Activated CD4-positive, alpha-beta T cell treated with anti-CD3 and anti-CD28 coated beads, Interleukin-2, amount 50 U/mL, for 24 hours (primary cell): ENCODE measurements around the gene TBCA.
"Not testable (repeated sequence)": the region's sequence is repeated elsewhere in the genome, so short reads cannot be mapped to it uniquely, and the experiment has no call there.

Experiments used
- DNase-seq, 2 donors: peaks; one replicate each; pipeline ENCODE4 v3.0.0-alpha.2; 2020; ENCODE audit warnings: low read depth in 1 of 2, low spot score in 1 of 2

TBCA gene

DNA sequence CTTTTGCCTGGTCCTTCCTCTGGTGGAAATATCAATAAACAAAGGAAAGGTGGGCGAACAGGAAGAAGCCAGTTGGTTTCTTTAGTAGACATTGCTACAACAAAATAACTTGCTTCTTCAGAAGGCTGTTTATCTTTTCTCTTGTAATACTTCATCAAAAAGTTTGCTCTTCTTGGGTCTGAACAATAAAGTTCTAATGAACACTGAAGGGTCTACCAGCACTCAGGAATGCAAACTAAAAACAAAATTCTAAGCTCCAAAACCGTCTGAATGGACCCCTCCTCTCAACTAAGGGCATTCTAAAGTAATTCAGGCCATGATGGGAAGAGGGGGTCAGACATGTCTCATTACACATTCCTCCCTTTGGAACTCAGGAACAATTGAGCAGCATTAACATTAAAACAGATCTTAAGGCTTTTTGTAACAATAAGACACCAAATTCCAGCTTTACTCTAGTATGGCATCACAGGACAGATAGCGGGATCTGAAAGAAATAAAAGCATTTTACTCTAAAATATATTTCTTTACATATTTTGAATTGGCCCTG lies 2.3 kb downstream of the TBCA start:
- DNase-seq, result no peak

DNA sequence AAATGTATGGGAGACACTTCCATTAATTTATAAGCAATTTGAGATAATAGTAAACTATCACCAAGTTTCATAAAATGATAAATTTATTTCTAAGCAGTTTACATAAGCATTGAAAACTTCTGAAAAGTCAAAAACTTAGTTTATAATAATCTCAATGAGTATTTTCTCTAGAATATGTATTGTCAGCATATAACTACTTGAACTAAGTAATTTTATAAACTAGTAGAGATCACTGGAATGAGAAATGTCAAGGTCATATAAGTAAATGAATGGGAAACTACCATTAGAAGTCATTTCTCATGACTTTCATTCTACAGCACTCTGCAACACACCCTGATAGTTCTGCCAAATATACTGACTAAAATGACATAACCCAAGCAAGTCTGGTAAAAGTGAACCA lies 3.4 kb downstream of the TBCA start:
- DNase-seq, result no peak

DNA sequence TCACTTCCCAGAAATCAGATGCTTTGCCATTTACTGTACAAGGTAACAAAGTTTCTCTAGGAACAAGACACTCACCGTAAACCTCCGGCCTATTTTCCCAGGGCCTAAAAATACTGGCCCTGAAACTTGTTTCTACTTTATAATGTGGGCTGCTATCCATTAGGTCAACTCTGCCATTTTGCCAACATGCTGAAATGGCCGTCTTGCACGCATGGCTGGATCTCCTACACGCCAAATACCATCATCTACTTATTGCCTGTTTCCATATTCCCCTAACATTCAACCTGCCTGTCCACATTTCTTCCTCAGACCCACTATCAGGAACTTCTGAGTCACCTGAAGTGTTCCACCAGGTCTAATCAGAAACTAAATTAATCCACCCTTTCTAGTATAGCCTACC lies 4.7 kb downstream of the TBCA start:
- no peak for DNase-seq

DNA sequence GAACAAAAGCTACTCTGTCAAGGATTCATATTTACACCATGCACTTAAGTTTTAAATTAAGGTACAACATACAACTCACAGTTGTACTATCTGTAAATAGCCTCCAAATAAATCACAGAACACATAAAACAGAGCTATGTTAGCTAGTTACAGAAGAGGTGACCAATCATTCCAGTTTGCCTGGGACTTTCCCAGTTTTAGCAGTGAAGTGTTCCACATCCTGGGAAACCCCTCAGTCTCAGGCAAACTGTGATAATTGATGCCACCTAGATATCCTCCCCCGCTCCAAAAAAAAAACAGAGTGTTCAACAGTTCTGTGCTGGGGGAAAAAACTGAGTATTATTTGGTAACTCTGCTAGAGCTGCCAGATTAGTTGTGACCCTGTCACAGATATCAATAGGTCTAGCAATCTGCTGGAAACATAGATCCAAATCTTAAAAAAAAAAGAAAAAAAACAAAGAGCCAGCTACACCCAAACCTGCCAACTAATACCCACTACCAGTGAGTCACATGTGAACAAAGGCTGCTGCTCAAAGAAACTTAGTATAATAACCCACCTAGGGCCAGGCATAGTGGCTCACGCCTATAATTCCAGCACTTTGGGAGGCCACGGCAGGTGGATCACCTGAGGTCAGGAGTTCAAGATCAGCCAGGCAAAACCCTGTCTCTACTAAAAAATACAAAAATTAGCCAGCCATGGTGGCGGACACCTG lies 5.7 kb downstream of the TBCA start:
- DNase-seq, result no peak

DNA sequence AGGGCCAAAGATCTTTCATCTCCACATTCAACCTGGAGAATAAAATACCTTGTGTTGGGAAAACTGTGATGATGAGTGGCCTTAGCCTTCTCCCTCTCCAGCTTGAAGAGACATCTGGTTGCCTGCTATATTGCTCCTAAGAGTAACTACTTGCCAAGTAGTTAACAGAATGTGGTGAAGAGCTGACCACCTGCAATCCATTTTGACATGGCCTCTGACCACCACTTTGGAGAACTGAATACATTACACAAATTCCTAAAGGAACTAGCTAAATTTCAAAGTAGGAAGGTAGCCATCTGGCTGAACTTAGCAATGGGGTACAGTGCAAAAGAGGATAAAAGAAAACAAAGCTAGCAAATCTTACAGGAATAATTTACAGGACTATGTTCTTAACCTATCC lies 7.2 kb downstream of the TBCA start:
- no peak for DNase-seq

DNA sequence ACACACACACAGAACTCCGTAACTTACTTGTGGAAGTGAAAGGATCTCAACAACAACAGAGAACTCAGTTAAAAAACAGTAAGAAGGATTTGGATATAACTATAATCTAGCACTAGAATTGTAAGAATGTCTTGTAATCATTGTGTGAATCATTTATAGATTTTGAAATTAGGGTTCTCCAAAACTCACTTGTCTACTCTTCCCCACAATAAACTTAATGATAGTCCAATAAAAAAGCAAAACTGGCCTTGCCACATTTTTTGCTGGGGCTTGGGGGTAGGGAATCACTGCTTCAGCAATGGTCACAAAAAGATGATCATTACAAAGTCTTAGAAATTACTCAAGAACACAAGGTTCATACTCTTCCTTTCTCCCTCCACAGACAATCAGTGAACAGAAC lies 8.8 kb downstream of the TBCA start:
- no peak for DNase-seq

DNA sequence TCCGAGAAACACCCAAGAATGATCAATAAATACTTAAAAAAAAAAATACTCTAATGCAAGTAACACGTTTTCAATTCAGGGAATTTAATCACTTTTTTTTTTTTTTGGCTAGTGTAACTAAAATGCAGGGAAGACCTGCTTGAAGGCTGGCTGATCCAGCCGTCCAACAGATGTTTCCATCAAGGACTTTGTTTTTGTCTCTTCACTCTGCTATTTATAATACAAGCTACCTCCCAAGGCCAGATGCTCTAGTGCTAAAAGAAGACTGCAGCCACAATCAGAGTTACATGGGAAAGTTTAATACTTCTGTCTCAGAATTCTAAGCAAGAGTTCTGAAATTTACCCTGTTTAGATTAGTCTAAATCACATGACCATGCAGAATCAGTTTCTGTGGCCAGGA lies 14.5 kb downstream of the TBCA start:
- DNase-seq, result no peak

DNA sequence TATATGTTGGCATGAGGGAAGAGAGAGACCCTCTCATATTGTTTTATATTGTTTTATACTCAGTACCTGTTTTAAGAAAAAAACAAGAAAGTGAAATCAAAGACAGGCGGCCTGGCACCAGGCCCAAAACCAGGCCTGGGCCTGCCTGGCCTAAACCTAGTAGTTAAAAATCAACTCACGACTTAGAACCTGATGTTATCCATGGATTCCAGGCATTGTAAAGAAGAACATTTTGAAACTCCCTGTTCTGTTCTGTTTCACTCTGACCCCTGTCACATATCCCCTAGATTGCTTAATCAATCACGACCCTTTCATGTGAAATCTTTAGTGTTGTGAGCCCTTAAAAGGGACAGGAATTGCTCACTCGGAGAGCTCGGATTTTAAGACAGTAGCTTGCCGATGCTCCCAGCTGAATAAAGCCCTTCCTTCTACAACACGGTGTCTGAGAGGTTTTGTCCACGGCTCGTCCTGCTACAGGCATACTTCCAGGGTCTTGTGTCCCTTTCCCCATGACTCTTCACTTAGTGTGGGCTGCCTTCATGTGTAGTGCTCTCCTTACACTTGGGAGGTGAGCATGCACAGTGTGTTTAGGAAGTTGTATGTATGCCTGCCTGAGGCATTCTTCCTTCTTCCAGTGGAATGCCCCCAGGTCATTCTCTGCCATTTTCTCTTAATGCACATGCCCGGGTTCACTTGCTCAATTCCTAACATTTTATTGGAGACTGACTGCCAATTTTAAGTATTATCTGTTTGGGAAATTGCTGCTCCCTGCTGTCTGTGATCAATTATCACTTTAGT lies 17.8 kb downstream of the TBCA start:
- no peak for DNase-seq

DNA sequence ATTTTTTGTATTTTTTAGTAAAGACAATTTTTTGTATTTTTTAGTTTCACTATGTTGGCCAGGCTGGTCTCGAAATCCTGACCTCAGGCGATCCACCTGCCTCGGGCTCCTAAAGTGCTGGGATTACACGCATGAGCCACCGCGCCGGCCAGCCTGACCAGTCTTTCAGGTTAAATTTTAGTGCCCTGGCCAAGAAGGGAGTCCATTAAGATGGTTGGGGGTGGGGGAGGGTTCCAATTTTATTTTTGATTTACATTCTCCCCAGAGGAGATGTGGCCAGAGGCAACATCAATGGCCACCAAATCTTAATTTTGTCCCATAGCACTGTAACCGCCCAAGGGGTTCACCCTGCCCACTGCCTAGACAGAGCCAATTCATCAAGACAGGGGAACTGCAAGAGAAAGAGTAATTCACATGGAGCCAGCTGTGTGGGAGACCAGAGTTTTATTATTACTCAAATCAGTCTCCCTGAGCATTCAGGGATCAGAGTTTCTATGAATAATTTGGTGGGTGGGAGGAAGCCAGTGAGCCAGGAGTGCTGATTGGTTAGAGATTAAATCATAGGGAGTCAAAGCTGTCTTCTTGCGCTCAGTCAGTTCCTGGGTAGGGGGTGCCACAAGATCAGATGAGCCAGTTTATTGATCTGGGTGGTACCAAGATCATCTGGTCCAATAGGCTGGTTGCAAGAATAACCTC lies 24.7 kb downstream of the TBCA start:
- DNase-seq, result no peak

DNA sequence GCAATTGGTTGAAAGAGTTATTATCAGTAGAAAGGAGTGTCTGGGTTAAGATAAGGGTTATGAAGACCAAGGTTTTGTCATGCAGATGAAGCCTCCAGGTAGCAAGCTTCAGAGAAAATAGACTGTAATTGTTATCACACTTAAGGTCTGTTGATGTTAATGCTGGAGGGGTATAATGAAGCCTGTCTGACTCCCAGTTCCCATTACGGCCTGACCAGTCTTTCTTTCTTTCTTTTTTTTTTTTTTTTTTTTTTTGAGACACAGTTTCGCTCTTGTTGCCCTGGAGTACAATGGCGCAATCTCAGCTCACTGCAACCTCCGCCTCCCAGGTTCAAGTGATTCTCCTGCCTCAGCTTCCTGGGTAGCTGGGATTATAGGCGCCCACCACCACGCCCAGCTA lies 25.2 kb downstream of the TBCA start:
- not testable (repeated sequence) for DNase-seq

DNA sequence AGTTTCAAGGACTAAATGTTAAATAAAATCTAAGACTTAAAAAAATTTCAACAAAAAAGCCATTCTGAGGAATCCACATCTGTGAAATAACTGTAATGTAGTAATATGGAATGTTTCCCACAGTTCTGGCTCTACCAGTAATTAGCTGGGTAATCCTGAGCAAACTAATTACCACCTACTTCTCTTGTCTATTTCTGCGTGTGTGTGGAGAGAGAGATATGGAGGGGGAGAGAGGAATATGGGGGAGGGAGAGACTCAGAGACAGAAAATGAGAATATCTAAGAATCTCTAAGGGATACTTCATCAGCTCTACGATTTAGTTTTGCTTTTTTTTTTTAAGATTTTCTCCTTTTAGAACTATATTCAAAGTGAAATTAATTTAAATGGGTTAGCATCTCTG lies 28.0 kb downstream of the TBCA start:
- DNase-seq, result no peak

DNA sequence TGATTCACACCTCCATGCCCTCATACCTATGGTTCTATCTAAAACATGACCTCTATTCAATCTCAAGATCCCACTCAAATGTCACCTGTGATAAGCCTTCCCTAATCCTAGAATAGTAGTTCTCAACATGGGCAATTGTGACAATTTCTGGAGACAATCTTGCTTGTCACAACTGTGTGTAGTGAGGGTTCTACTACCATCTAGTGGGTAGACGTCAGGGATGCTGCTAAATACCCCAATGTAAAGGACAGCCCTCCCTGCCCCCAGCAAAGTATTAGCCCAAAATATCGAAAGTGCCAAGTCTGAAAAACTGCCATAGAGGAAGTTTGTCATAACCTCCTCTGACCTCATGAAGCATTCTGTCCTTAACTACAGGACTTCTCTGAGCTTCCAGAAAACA lies 32.0 kb downstream of the TBCA start:
- DNase-seq, result no peak

DNA sequence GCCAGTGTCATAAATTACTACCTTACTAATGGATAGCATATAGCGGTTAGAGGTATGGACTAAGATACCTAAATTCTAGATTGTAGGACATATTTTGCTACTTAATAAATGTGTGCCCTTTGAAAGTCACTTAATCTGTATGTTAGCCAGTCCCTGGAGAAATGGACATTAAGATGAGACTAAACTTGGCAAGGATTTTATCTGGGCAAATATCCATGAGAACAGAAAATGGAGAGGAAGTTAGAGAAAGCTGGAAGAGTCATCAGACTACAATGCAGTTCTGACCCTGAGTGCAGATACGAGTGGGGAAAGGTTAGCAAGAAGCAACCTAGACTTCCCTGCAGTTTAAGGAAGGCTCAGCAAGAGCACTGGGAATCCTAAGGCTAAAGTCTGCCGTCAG lies 33.0 kb downstream of the TBCA start:
- DNase-seq, result no peak

DNA sequence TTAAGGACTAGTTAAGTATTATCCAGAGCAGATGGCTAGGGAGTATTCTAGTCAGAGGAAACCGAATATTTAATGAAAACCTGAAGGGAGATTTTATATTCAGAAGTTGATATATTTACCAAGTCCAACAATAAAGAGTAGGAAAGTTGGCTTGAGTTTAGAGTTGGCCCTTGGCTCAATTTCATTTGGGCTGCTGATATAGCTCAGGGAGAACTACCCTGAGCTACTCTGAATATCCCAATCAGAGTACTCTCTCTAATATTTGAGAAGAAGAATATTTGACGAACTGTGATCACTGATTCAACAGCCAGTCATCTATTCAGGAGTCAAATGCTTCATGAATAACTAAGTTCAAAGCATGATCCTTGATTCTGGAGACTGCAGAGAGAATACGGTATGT lies 34.5 kb downstream of the TBCA start:
- DNase-seq, result no peak

DNA sequence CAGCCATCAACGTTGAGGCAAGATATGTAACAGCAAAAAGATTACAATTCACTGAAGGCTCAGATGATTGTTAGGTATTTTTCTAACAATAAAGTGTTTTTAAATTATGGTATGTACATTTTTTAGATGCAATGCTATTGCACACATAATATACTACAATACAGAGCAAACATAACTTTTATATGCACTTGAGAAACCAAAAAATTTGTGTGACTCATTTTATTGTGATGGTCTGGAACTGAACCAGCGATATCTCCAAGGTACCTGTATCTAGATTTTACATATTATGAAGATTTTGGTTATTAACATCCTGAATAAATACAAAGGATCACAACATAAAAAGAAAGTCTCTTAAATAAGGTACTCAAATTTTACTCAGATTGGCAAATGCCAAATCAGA lies 41.3 kb downstream of the TBCA start:
- no peak for DNase-seq

DNA sequence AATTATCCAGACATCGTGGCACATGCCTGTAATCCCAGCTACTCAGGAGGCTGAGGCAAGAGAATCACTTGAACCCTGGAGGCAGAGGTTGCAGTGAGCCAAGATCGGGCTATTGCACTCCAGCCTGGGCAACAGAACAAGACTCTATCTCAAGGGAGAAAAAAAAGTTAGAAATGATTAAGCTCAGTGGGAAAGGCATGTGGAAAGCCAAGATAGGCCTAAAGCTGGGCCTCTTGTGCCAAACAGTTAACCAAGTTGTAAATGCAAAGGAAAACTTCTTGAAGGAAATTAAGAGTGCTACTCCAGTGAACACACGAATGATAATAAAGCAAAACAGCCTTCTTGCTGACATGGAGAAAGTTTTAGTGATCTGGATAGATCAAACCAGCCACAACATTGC lies 43.0 kb downstream of the TBCA start:
- DNase-seq, result no peak

DNA sequence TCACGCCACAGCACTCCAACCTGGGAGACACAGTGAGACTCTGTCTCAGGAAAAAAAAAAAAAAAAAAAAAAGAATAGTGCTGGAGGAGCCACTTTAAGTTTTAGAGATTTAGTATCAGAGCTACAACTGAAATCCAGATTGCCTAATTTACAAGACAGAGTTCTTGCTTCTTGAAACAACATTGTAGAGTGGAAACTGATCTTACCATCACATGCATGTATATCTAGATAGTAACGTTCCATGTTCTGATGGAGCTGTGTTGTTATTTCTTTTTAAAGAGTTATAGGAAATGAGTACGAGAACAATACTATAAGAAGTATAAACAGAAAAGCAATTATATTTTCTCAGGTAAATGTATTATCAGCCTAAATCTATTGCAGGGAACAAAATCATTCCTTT lies 48.9 kb downstream of the TBCA start:
- DNase-seq, result no peak

DNA sequence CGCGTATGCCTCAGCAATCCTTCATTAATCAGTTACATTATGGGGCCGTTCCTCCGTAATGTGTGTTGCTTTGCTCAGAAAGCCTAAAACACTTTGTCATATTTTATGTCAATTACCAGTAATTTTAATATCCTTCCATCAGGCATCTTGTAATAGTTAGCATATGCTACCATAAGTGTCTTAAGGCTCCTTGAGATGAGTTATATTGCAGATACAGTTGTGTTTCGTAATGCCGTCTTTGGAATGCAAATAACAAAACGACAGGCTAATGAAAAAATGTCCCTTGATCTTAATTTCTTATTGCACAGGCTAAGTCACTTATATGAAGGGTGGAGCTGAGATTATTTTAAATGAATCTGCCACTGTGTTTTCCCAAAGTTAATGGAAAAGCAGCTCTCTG lies 50.5 kb downstream of the TBCA start:
- DNase-seq, result no peak

DNA sequence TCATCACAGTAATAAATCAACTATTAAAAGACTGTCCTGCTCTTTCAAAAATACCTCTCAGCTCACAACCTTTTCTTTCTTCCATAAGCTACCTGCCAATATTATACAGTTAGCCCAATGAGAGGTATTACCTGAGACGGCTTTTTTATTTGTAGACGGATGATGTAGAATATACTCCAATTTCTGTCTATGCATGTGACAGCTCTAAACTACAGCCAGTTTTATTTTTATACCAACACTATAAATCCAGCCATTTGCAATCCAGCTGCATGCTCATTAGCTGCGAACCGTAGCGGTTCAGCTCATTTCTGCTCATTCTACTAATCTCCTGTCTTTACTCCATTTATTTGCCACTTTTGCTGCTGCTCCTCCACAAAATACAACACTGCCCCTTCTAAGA lies 51.2 kb downstream of the TBCA start:
- DNase-seq, result no peak

DNA sequence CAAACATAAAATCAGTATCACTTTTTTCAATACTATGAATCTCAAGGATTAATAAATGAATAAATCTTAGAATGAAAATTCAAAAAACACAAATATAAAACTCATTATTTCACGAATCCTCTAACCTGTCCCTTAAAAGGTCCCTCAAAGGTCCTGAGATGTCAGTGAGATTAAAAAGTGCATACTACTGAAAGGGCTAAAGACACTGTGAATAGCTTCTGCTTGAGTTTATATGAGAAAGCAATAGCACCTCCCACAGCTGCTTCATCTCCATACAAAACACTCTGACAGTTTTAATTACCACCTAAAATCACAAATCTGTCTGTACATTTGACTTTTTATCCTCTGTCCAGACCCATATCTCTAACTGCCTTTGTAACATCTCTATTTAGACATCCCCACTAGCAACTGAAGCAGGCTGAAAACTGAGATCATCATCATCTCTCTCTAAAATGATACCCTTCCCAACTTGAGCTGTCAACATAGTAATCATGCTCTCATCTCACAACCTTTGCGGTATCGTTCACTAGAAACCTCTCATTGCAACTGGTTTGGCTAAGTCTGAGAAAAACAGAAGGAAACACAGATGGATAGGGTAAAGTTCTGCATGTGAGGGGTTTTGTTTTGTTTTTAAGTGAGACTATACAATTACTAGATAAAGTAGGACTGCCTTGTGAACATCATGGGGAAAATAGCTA lies 56.3 kb downstream of the TBCA start:
- no peak for DNase-seq

DNA sequence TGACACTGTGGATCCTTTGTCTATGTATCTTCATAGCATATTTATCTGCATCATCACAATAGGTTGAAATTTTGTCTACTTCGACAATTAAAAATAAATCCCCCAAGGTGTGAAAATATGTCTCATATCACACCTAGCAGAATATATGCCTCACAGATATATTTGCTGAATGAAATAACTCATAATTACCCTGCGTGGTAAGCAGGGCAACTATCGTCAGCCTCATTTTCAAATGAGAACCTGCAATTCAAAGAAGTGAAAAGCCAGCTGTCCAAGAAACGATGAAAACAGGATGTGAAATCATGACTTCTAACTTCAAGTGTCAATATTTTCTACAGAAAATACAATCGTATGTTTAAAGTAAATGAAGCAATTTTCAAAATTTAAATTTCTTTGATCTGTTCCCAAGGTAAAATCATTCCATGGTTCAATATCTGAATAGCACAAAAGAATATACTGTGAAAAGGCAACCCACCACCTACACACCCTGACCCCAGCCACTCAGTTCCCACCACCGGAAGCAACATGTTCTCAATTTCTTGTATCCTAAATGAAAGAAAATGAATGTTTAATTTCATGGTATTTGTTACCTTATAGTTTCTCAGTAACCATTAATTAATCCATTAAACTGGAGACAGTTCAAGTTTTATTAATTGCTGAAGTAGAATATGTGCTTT lies 57.1 kb downstream of the TBCA start:
- no peak for DNase-seq
